DMS 273 (cell line): ENCODE results near the gene AK8.
A peak's percentile ranks its signal among the peaks of the same experiment; 100 is the strongest.

Source experiments
- DNase-seq: peaks from one replicate; lab custom pipeline; 2025; ENCODE audit not compliant: unreplicated experiment; lab: John Stamatoyannopoulos, UW

AK8 gene

DNA sequence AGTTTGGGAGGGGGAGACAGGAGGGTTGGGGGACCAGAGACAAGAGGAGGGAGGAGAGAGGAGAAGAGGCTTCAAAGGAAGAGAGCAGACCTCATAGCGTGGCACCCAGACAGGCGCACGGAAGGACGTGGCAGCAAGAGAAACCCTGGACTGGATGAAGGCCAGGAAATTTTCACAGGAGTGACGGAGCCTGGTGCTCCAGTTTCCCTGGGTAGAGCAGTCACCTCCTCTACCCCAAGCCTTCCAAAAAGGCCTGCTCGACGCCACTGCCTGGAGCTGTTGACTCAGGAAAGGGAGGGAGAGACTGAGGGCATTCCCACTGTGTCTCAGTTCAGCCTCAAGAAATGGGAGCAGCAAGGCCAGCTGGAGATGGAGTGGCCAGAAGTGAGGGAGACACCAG lies 19.3 kb downstream of the AK8 start:
- DNase-seq: no peak

DNA sequence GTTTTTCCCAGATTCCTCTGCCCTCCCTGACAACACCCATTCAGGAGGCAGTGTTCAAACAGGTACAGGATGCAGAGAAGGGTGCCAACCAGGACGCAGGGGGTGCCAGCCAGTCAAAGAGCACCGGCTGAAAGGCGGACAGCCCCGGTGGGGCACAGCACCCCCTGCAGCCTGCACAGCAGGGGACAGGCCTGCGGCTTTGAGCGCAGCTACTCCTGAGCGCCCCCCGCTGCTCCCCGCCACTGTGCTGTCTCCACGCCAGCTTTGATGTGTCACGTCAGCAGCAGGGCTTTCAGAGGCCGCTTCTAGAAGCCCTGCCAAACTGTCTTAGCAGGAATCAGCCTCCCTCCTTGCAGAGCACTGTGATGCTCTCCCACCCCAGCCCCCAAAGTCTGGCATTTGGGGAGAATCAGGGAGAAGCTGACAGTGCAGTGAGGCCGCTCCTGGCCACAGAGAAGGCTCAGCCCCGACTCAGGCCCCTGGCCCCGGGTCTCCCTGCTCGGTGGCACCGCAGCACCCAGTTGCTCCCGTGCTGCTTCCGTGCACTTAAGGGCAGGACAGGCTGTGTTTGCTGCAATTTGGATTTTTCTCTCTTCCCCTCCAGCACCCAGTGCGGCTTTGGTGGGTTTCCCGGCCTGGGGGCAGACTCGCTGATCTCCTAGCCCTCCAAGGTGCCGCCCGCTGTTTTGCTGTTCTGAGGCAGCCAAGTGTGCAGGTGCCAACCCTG lies 20.3 kb downstream of the AK8 start:
- peak; percentile 17 for DNase-seq

DNA sequence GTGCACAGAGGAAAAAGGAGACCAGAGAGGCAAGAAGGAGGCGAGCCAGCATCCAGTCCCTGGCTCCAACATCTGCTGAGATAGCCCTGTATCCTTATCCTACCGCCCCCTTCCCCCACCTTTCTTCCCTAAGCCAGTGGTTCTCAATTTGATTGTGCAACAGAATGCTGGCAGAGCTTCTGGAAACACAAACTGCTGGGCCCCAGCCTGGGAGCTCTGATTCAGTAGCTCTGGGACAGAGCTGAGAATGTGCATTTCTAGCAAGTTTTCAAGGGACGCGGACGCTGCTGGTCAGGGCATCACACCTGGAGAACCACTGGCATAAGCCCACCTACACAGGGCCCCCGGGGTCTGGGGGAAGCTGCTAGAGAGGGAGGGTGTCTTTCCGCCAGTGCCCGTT lies 21.1 kb downstream of the AK8 start:
- DNase-seq: peak; percentile 14

DNA sequence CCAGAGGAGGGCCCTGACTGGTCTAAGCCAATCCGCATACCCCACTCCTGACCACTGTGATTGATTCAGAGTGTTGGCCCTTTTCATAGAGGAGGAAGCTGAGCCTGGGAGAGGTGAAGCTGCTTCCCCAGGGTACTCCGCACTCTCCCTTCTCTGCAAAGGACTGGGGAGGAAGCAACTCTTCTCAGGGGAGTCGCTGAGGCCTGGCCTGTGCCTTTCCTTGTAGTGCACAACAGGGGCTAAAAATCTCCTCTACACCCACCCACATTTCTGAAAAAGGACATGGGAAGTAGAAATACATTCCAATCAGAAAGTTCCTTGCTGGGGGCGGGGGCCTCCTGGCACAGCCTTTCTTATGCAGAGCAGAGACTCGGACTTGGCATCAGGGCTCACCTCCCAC lies 22.2 kb downstream of the AK8 start:
- no peak for DNase-seq

DNA sequence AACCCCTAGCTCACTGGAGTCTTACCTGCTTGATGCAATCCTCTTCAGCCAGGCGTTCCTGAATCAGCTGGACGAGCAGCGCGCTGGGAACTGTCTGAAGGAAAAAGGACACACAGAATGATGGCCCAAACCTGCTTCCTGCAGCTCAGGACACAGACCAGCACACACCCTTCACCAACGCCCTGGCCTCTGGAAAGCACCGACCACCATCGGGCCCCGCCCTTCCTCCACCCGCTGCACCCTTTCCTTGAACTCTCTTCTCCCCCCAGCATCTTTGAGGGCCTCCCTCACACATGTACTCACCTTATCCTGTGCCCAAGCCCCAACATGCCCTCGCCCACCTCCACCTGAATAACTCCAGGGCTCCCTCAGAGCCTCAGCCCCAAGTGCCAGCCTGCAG lies 23.3 kb downstream of the AK8 start:
- no peak for DNase-seq

DNA sequence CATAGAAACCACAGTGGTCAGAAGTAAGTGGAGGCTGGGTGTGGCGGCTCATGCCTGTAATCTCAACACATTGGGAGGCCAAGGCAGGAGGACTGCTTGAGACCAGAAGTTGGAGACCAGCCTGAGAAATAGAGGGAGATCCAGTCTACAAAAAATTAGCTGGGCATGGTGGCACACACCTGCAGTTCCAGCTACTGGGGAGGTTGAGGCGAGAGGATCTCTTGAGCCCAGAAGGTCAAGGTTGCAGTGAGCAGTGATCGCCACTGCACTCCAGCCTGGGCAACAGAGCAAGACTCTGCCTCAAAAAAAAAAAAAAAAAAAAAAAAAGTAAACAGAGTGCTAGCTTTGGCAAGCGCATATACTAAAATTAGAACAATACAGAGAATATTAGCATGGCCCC lies 24.6 kb downstream of the AK8 start:
- no peak for DNase-seq

DNA sequence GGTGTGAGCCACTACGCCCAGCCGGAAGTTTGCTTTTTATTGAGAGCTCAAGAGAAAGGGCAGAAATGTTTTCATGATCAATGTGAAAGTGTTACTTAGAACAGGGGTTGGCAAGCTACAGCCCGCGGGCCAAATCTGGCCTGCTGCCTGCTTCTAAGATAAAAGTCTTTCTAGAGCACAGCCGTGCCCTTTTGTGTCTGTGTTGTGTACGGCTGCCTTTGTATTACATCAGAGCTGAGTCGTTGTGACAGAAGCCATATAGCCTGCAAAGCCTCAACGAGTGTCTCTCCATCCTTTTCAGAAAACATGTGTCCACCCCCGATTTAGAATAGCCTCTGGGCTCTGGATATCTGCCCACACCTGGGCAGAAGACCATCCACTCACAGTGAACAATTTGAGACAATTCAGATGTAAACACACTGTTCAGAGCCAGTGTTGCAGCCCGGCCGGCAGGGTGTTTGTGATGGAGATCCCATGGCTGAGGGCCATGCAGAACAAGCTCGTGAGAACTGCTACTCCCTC lies 28.8 kb downstream of the AK8 start:
- DNase-seq: no peak

DNA sequence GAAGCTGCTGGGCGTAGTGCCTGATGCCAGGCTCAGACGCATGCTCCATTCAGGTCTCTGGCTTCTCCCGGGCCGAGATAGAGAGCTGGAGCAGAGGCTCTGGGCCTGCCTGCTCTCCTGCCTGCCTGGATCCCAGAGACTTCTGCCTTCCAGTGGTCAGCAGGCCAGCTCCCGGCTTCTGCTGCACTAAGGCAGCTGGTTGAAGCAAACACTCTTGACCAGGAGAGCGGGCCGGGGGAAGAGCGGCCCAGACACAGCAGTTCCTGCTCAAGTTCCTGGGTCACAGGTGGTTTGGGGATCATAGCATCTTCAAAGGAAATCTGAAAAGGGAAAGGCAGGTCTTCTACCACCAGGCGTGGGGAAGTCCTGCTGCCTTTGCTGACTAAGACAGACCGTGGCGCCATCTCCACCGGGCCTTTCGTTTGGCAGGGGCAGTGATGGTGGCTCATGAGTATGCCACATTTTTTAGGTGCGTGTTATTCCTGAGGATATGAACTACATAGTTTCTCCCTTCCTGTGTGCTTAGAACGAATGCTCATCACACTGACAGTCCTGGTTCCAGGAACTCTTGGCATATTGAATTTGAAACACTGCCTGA lies 31.1 kb downstream of the AK8 start:
- DNase-seq: no peak

DNA sequence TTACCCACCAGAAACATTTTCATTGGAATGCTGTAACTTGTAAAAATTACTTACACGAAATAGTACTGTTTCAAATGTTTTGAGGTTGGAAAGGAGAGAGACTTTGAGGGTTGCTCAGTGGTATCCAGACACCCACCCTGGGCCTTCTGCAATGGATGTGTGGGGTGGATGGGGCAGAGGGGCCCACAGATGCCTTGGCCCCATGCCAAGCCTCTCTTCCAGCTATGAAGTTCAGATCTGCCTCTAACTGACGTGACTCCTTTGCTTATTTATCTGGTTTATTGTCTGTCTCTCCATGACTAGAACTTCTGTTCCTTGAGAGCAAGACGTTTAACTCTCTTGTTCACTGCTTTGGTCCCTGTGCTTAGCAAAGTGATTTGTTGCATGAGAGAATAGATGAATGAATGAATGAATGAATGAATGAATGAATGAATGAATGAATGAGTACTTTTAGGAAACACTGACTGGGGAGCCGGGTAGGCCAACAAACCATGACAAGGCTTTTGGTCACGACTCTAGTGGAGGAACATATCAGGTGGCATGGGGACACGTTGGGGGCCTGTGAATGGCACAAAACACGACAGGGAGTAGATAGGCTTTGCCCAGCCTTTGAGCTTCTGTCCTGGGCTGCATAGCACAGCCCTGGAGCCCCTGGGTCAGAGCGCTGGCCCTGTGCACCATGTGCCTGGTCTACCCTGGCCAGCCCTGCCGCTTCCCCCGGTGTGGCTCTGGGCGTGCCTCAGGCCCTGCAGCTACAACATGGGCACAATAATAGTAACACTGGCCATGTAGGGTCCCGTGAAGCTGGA lies 31.8 kb downstream of the AK8 start:
- DNase-seq: no peak

DNA sequence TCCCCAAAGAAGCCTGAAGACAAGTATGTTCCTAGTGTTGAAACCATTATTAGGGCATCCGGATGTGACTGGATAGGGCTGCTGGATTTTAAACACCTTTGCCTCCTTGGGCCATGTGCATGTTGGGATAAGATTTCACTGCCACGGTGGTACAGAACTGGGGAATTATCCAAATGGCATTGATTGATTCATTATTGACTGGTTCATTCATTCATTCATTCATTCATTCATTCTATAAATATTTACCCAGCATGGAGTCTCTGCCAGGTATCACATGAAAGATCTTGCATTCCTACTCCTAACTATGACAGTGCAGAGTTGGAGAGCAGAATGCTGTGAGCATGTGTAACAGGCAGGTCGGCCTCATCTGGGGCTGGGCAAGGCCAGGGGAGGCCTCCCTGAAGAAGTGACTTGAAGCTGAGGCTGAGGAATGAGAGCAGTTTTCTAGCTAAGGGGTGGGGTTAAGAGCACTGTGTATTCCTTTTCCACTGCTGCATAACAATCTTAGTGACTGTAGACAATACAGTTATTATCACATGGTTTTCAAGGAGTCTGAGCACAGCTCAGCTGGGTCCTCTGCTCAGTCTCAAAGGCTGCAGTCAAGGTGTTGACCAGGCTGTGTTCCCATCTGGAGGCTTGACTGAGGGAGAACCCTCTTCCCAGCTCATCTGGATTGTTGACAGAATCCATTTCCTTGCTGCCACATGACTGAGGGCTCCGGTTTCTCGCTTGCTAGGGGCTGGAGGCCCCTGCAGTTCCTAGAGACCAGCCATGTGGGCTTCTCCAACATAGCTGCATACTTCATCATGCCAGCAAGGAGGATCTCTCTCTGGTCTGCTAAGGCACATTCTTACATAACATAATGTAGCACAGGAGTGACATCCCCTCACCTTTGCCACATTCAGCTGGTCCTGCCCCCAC lies 35.7 kb downstream of the AK8 start:
- no peak for DNase-seq

DNA sequence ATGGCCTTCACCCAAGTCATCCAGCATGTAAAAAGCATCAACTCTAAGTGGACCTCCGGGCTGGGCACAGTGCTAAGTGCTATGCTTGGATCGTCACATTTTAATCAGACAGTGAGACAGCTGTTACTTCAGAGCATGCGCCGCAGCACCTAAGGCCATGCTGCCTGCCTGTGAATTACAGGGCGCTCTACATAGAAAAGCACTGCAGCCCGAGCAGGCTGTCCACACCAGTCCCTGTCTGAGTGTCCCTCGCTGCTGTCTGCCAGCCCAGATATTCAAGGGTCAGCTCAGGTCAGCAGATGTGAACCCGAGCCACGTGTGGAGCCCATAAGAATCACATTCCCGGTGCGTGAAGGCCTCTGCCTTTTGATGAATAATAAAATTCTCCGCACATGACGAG lies 37.1 kb downstream of the AK8 start:
- no peak for DNase-seq

DNA sequence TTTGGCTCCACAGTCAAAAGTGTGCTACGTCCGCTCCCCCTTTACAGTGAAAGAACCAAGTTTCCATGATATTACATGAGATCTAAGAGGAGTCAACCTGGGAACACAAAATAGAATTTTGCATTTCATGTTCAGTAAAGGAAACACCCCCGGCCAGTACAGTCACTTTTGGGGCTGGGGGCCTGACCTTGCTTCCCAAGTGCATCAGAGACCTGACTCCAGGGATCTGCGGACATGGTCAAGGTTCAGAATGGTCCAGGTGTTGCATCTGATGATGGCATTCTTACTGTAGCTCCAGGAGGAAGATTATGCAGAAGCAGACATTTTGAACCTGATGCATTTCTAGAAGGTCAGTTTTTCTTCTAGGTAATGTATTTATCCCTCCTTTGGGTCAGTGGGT lies 39.8 kb downstream of the AK8 start:
- no peak for DNase-seq

DNA sequence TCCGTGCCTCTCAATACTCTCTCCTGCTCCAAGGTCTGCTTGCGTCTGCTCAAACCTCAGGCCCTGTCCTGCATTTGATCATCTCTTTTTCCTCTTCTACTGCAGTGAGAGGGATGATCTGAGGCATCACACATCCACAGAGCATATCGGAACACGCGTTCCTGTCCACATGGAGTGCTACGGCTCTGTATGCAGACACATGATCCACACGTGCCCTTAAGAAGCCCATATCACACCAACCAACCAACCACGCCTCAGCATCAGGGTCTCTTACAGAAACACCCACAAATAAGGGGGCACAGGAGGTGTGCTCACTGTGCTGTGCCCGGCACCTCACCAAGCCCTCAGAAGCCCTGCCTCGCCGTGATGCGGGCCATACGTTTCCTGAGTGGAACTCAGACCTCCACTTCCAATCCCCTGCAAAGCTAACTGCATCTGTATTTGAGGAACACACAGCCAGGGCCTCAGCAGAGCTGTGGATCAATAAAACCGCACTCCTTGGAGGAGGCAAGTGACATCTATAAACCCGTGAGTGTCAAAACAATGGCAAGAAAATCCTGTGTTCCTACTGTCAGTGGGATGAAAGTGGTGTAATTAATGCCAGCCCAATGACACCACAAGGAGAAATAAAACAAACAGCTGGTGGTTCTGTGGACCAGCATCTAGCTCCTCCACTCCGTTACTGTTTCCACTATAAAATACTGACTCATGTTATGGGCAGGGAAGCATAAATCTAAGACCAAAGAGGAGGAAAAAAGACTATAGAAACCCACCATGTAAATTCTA lies 40.4 kb downstream of the AK8 start:
- no peak for DNase-seq

DNA sequence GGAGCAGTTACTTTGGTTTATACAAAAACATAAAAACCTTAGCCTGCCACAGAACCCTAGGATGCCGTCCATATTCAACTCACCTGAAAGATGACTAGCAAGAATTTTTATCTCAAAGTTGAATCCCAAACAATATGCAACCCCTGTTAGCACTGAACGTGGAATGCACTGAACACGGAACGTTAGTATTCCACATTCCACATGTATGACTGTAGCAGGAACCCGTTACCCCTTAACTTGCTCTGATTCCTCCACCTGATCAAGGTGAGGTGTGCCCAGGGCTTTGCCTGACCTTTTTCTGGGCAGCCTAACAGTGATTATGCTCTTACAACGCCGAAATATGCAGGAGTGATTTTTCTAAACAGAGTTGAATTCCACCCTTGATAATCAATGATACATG lies 43.7 kb downstream of the AK8 start:
- DNase-seq: no peak

DNA sequence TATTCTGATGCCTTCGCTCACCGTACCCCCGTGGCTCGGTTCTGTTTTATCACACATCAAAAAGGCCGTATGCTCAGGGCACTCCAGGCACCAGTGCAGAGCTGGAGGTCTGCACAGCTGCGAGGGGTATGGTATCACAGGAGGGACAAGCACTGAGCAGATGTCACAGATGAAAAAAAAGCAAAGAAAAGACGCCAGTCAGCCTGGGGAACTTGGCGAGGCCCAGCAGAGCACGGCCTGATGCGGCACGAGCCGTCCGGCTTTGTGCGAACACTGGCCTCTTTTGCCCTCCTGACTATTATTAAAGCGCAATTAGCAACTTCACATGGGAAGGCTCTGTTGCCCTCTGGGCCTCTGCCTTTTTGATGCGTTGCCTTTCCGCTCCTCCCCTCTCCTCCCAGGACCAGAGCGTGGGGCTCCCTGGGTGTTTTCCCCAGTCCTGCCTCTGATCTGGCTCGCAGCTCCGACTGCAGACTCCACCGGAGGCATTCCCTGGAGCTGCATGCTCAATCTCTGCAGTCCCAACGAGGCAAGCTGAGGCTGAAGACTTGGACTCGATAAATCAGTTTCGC lies 44.4 kb downstream of the AK8 start:
- DNase-seq: peak; percentile 45

DNA sequence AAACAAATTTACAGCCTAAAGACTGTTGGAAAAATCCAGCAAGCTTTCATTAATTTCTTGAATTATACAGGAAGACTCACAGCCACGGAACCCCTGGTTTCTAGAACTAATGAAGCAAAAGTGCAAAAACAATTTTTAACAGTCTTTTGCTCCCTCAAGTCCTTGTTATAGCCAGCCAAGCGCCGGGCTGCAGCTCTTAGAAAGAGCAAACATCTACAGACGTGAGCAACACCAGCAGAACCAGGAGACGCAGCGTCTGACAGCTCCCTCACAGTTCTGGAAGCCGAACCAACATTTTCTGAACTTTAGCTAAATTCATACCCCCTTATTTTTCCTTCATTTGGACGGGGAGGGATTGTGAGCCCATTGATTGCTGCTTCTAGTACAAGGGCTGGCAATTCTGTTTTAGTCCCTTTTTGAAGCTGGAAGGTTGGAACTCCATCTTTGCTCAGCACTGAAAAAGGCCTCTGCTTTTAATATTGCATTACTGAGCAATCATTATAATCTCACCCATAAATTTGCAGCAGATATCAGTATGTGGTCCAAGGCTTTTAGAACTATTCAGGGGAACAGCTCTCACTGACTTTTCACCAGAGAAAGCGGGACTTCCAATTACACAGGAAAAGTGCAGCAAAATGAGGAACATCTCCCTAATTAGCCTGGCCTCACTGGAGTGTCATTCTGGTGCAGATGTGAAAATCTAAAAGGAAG lies 45.8 kb downstream of the AK8 start:
- no peak for DNase-seq

DNA sequence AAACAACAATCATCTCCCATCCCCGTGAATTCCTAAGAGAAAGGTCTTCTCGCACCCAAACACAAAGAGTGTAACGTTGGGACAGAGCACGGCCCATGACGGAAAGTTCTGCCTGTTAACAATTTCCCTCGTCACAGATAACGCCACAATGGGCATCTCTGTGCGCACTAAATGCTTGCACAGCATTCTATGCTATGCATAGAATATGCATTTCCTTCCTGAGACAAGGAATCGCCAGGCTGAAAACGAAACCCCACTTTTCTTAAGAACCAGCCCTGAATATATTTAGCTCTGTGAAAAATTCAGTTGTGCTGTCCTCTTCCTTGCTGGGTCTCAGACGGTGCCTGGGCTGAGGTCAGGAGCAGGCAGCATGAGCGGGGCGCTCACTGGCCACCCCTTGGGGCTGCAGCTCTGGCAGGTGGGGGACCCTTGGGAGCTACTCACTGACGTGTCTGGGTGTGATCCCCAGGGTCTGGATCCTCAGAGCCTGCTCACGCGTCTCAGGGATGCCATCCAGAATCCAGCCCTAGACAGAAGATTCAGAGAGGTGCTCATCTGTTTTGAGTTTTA lies 49.8 kb downstream of the AK8 start:
- no peak for DNase-seq

DNA sequence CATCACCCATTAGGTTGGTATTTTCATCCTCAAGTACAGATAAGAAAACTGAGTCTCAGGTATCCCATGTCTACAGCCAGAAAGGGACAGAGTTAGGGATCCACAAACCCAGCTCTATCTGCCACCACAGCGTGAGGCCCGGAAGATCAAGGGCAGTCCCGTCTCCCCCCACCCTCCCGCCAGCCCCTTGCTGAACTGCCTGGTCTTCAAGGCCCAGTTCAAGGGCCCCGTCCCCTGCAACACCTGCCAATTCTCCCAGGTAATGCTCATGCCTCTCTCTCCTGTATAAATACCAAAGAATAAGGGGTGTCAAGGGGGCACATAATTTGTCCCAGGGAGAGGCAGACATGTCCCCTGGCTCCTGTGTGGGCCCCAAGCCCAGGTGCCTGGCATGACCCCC lies 50.7 kb downstream of the AK8 start:
- no peak for DNase-seq
